Fibroblast of villous mesenchyme (primary cell): ENCODE data around the gene ITGA11. TPM values are rescaled to one million over a fixed set of nuclear protein-coding genes. Genes with fewer than 3 reads are reported as not detected.

Source experiments
- DNase-seq: peaks from one replicate; pipeline ENCODE4 v3.0.0-alpha.2; 2010; ENCODE audit warnings: low read depth
- H3K4me3 ChIP-seq: 2 replicates; pipeline ENCODE4 v1.5.1; 2011; ENCODE audit warnings: low read depth, mild to moderate bottlenecking, low read length
- CTCF ChIP-seq: IDR thresholded peaks from 2 replicates; pipeline ENCODE4 v1.5.1; 2012; ENCODE audit warnings: low read depth, mild to moderate bottlenecking, low read length; ENCODE audit not compliant: insufficient read depth
- total RNA-seq: library from RNA; depleted of rRNA; stranded (reverse); fragments of >200 nt; gene quantifications from 2 replicates; pipeline ENCODE4 v1.2.3, GENCODE V29; 2012

The ITGA11 gene
- total RNA-seq, 1 donor, result 87.7 TPM

GRCh38 chr15:68341760-68342725 lies 89.9 kb downstream of the ITGA11 start:
- no peak for TF ChIP-seq CTCF
- H3K4me3 ChIP-seq, result no peak overlapping the region
- DNase-seq, result peak; percentile 38

- peak; percentile 32 for DNase-seq
- no peak for TF ChIP-seq CTCF
- no peak overlapping the region for H3K4me3 ChIP-seq
These were observed 91.0 kb downstream of the ITGA11 start for GRCh38 chr15:68340726-68341671.

GRCh38 chr15:68339481-68339880 lies 92.5 kb downstream of the ITGA11 start:
- TF ChIP-seq CTCF, result no peak
- no peak overlapping the region for H3K4me3 ChIP-seq
- DNase-seq, result no peak

GRCh38 chr15:68337826-68338225 lies 94.1 kb downstream of the ITGA11 start:
- no peak for TF ChIP-seq CTCF
- H3K4me3 ChIP-seq, result no peak overlapping the region
- DNase-seq, result no peak

- DNase-seq, result no peak
- no peak overlapping the region for H3K4me3 ChIP-seq
- TF ChIP-seq CTCF, result no peak
These were observed 95.4 kb downstream of the ITGA11 start for GRCh38 chr15:68336516-68336915.

DNA sequence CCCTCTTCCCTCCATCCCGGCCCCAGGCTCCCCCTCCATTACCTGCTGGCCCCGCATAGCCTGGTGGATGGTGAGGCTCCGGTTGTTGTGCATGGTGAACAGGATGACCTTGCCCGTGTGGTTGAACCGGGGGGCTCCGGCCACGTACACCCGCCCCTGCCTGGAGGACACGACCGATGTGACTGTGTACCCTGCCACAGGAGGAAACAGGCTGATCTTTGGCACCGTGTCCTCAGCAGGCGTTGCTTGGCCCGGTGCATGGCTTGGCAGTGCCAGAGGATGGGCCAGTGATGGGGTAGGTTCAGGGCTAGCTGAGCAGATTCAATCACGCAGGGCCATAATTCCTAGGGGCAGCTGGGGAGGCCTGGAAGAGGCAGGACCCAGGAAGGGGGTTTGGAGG lies 96.3 kb downstream of the ITGA11 start:
- DNase-seq, result no peak
- no peak for TF ChIP-seq CTCF
- no peak overlapping the region for H3K4me3 ChIP-seq
